Osteocyte (in vitro differentiated cells): ENCODE results near the gene SLC13A3. TPM values are rescaled to one million over a fixed set of nuclear protein-coding genes. Genes with fewer than 3 reads are reported as not detected.

Experiments
- DNase-seq: peaks from one replicate; pipeline ENCODE4 v3.0.0; 2021; ENCODE audit warnings: mixed read lengths; ENCODE audit not compliant: unreplicated experiment; ENCODE audit errors: extremely low spot score
- H3K27ac Mint-ChIP-seq: one replicate; pipeline ENCODE4 v1.8.0; 2021; ENCODE audit warnings: mild to moderate bottlenecking, mixed read lengths; ENCODE audit not compliant: unreplicated experiment
- H3K27me3 Mint-ChIP-seq: one replicate; pipeline ENCODE4 v1.8.0; 2021; ENCODE audit warnings: mixed read lengths; ENCODE audit not compliant: unreplicated experiment
- H3K36me3 Mint-ChIP-seq: one replicate; pipeline ENCODE4 v1.8.0; 2021; ENCODE audit warnings: mixed read lengths; ENCODE audit not compliant: unreplicated experiment
- H3K4me1 Mint-ChIP-seq: one replicate; pipeline ENCODE4 v1.8.0; 2021; ENCODE audit warnings: mixed read lengths; ENCODE audit not compliant: unreplicated experiment
- H3K4me3 Mint-ChIP-seq: one replicate; pipeline ENCODE4 v1.8.0; 2021; ENCODE audit warnings: mild to moderate bottlenecking, moderate library complexity, mixed read lengths; ENCODE audit not compliant: unreplicated experiment
- H3K9me3 Mint-ChIP-seq: one replicate; pipeline ENCODE4 v1.8.0; 2021; ENCODE audit warnings: mixed read lengths; ENCODE audit not compliant: unreplicated experiment
- total RNA-seq: library from RNA; stranded (reverse); gene quantifications from 2 replicates; pipeline ENCODE4 v1.2.1, GENCODE V29; 2021
- TF ChIP-seq, protein P1 (sequence below): fragments of 200-600 bp; sonication (generic); IDR thresholded peaks from 2 replicates; pipeline ENCODE4 v1.5.0; 2021; ENCODE audit warnings: antibody characterized with exemption, mild to moderate bottlenecking, moderate library complexity

Gene SLC13A3
- total RNA-seq, 1 donor from 2014 or later: 1.8 TPM

DNA sequence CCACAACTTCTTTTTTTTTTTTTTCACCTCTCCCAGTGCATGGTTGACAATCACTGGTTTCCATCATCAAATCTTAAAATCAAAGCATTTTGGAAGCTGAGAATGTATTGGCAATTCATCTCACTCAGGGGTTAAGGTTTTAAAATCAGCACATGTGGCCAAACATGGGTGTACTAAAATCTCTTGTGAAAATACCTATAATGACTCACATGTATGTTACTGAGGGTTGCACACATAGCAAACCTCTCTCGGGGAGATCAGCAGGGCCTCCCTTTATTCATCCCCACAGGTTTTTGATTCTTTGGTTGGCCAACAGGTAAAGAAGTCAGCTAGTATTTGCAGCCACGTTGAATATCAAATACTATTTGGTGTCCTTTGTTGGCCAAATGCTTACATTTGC is 56.5 kb downstream of the SLC13A3 start:
- H3K36me3 Mint-ChIP-seq: no peaks in the 10 kb centered on the region
- H3K4me1 Mint-ChIP-seq: no peaks in the 10 kb centered on the region
- DNase-seq: no peak
- peaks cover 4% of the 10 kb centered on the region for H3K9me3 Mint-ChIP-seq
- TF ChIP-seq, protein P1, sequence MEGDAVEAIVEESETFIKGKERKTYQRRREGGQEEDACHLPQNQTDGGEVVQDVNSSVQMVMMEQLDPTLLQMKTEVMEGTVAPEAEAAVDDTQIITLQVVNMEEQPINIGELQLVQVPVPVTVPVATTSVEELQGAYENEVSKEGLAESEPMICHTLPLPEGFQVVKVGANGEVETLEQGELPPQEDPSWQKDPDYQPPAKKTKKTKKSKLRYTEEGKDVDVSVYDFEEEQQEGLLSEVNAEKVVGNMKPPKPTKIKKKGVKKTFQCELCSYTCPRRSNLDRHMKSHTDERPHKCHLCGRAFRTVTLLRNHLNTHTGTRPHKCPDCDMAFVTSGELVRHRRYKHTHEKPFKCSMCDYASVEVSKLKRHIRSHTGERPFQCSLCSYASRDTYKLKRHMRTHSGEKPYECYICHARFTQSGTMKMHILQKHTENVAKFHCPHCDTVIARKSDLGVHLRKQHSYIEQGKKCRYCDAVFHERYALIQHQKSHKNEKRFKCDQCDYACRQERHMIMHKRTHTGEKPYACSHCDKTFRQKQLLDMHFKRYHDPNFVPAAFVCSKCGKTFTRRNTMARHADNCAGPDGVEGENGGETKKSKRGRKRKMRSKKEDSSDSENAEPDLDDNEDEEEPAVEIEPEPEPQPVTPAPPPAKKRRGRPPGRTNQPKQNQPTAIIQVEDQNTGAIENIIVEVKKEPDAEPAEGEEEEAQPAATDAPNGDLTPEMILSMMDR: no peak
- H3K27ac Mint-ChIP-seq: no peak overlapping the region
- H3K27me3 Mint-ChIP-seq: peaks cover 24% of the 10 kb centered on the region
- H3K4me3 Mint-ChIP-seq: no peak overlapping the region

DNA sequence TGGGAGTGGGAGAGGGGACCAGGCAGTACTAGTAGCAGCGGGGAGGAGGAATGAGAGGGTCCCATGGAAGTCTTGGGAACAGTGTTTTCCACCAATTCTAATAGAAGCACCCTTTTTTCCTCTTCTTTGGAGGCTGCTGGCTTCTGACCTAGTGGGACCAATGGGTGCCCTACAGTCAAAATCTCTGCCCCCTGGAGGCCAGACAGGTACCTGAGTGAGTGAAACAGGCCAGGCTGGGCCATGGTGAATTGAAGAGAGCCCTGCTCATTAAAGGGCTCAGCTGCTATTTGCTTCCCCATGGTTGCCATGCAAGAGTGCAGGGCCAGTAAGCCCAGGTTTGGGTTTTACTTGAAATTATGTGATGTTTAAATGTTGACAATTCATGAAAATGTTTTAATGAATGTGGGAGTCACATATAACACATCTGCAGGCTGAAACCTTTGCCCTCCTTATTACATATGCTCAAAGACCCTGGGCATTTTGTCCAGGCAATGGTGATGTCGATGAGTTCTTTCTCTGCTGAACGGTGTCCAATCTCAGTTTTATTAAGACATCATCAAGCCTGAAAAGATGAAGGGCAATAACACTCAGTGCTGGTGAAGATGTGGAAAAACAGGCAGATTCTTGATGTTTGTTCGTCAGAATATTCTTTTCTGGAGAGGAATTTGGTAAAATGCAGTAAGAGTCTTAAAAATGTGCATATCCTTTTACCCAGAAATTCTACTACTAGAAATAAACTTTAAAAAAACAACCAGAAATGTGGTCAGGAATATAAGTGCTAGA is 58.5 kb downstream of the SLC13A3 start:
- Mint-ChIP-seq H3K27me3 (peaks cover 17% of the 10 kb centered on the region), H3K9me3 (peaks cover 4% of the 10 kb centered on the region), H3K4me1 (no peaks in the 10 kb centered on the region), H3K27ac (no peak overlapping the region), H3K36me3 (no peaks in the 10 kb centered on the region), H3K4me3 (no peak overlapping the region)
- TF ChIP-seq, protein P1: no peak
- DNase-seq: no peak

DNA sequence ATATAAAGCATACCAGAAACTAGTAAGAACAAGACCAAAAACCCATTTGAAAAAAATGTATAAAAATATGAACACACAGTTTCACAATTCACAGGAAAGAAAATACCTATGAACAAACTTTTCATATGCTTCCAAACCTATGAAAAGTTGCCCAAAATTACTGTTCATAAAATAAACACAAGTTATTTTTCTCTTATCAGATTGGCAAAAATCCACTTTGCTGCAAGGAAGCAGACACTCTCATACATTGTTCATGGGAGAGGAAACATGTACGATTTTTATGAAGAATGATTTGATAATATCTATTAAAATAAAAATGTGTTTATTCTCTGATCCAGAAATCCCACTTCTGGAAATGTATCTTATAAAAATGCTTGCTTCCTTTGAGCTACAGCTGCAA is 60.8 kb downstream of the SLC13A3 start:
- Mint-ChIP-seq H3K36me3 (no peaks in the 10 kb centered on the region), H3K27me3 (peaks cover 10% of the 10 kb centered on the region), H3K9me3 (peaks cover 4% of the 10 kb centered on the region), H3K27ac (no peak overlapping the region), H3K4me3 (no peak overlapping the region), H3K4me1 (no peaks in the 10 kb centered on the region)
- DNase-seq: no peak
- TF ChIP-seq, protein P1: no peak

DNA sequence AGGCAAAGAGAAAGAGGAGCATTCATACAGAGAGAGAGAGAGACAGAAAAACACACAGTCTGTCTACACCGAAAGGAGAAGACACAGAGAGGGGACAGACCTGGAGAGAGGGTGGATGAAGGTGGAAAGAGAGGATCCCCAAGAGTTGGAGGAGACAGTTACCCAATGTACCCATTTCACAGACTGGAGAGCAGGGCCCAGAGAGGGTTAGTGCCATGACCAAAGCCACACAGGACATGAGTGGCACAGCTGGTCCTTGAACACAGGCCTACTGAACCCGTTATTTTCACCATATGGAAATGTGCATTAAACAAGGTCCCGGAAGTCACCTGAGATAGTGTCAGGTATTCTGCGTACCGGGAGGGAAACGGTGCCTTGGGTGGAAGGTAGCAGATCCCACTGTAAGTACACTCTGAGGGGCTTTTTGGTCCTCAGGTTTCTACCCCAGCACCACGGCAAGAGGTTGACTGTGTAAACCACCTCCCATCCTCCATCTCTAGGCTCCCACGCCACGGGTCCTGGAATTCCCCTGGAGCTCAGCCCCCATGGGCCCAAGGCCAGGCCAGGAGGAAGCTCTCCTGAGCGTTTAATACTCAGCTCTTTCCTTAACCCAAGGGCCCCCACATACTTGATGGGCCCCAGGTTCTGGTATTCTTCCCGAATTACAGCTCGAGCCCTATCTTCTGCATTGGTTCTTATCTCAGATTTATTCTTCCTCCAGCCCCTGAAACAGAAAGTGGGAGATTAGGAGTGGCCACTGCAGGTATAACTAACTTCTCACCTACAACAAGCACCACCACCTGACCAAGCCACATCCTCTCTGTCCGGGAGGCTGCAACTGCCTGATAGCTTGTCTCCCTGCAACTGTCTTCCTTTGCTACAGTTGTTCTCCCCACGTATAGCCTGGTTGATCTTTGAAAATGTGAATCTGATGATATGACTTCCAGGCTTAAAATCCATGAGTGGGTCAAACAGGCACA is 62.4 kb downstream of the SLC13A3 start:
- no peaks in the 10 kb centered on the region for H3K36me3 Mint-ChIP-seq
- DNase-seq: no peak
- peaks cover 4% of the 10 kb centered on the region for H3K9me3 Mint-ChIP-seq
- H3K27me3 Mint-ChIP-seq: peaks cover 10% of the 10 kb centered on the region
- H3K27ac Mint-ChIP-seq: no peak overlapping the region
- H3K4me1 Mint-ChIP-seq: no peaks in the 10 kb centered on the region
- H3K4me3 Mint-ChIP-seq: no peak overlapping the region
- TF ChIP-seq, protein P1: no peak

DNA sequence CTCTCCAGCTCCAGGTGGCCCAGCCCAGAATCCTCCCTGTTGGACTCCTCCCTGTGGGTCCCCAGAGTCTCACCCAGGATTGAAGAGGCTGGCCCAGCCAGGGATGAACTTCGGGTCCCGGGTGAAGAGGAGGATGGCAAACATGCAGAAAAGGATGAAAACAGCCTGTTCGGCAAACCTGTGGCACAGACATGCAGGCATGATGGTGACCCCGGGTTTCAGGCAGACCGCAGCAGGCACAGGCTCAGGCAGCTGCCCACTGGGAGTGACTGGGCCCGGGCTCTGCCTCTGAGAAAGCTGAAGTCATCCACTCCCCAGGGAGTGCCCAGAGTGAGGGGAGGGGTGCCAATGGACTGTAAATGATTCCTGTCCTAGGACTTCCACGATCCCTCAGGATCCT is 63.3 kb downstream of the SLC13A3 start:
- Mint-ChIP-seq H3K4me3 (no peak overlapping the region), H3K36me3 (no peaks in the 10 kb centered on the region), H3K27ac (no peak overlapping the region), H3K9me3 (peaks cover 3% of the 10 kb centered on the region), H3K27me3 (peaks cover 10% of the 10 kb centered on the region), H3K4me1 (no peaks in the 10 kb centered on the region)
- no peak for DNase-seq
- TF ChIP-seq, protein P1: no peak
